CD4-positive, alpha-beta memory T cell (primary cell): Measurements from ENCODE around the gene ACTL8. TPM values are rescaled to one million over a fixed set of nuclear protein-coding genes. Genes with fewer than 3 reads are reported as not detected.
"Not testable (repeated sequence)": the region's sequence is repeated elsewhere in the genome, so short reads cannot be mapped to it uniquely, and the experiment has no call there.

Experiments
- CTCF ChIA-PET: fragments of 350-600 bp; sonication (Branson Sonifier 250); formaldehyde crosslinking; loops from one replicate; lab custom pipeline; 2021; ENCODE audit warnings: inconsistent platforms; ENCODE audit not compliant: partially characterized antibody; lab: Charles Lee
- POLR2A ChIA-PET: fragments of 350-600 bp; sonication (Branson Sonifier 250); formaldehyde crosslinking; loops from one replicate; lab custom pipeline; 2021; ENCODE audit not compliant: partially characterized antibody; lab: Charles Lee
- DNase-seq, 5 donors: peaks; one replicate each; pipeline versions ENCODE4 v3.0.0 to v3.0.0-alpha.2; 2020 to 2022; ENCODE audit warnings: mixed read lengths in 1 of 5
- H3K27ac ChIP-seq: one replicate; pipeline ENCODE4 v1.7.0; 2013; ENCODE audit warnings: low read depth, low read length
- H3K27me3 ChIP-seq: 2 replicates; pipeline ENCODE4 v1.7.0; 2013; ENCODE audit warnings: mild to moderate bottlenecking, low read length, moderate library complexity; ENCODE audit not compliant: insufficient read depth
- H3K36me3 ChIP-seq: 2 replicates; pipeline ENCODE4 v1.7.0; 2013; ENCODE audit warnings: mild to moderate bottlenecking, low read length, moderate library complexity; ENCODE audit not compliant: insufficient read depth
- H3K4me1 ChIP-seq: 2 replicates; pipeline ENCODE4 v1.7.0; 2013; ENCODE audit warnings: mild to moderate bottlenecking, low read length, moderate library complexity; ENCODE audit not compliant: insufficient read depth
- H3K4me3 ChIP-seq, 2 donors: one replicate each; pipeline ENCODE4 v1.7.0; 2013; ENCODE audit warnings: low read length in 2 of 2, mild to moderate bottlenecking in 1 of 2
- H3K9me3 ChIP-seq, 2 donors: one replicate each; pipeline ENCODE4 v1.7.0; 2013; ENCODE audit warnings: low read length in 2 of 2, control low read depth in 1 of 2; ENCODE audit not compliant: control insufficient read depth in 1 of 2
- H3K27ac Mint-ChIP-seq, 7 donors: one replicate each; pipeline ENCODE4 v1.8.0; 2020 to 2021; ENCODE audit warnings: mixed read lengths in 7 of 7, mild to moderate bottlenecking in 6 of 7, inconsistent platforms in 3 of 7, moderate library complexity in 3 of 7
- H3K27me3 Mint-ChIP-seq, 2 donors: one replicate each; pipeline ENCODE4 v1.8.0; 2020 to 2021; ENCODE audit warnings: mixed read lengths in 2 of 2
- H3K36me3 Mint-ChIP-seq, 2 donors: one replicate each; pipeline ENCODE4 v1.8.0; 2020 to 2021; ENCODE audit warnings: mixed read lengths in 2 of 2, inconsistent platforms in 1 of 2, mild to moderate bottlenecking in 1 of 2
- H3K4me1 Mint-ChIP-seq, 4 donors: one replicate each; pipeline ENCODE4 v1.8.0; 2020 to 2021; ENCODE audit warnings: mixed read lengths in 4 of 4, mild to moderate bottlenecking in 1 of 4
- H3K4me3 Mint-ChIP-seq, 8 donors: one replicate each; pipeline ENCODE4 v1.8.0; 2020 to 2021; ENCODE audit warnings: mixed read lengths in 8 of 8, mild to moderate bottlenecking in 7 of 8, moderate library complexity in 6 of 8, inconsistent platforms in 3 of 8
- H3K9me3 Mint-ChIP-seq, 8 donors: one replicate each; pipeline ENCODE4 v1.8.0; 2020 to 2021; ENCODE audit warnings: mixed read lengths in 8 of 8, mild to moderate bottlenecking in 5 of 8, inconsistent platforms in 3 of 8, moderate library complexity in 1 of 8
- intact Hi-C: fragments of 100-400 bp; cut with micrococcal nuclease; formaldehyde crosslinking; loops from one replicate; pipeline ENCODE4 v1.15.1; 2023
- polyA plus RNA-seq, 2 donors: library from polyadenylated mRNA; unstranded; fragments of 300-500 nt; fragmentation: Illumina TruSeq; gene quantifications; one replicate each; pipeline ENCODE4 v1.2.3, GENCODE V29; 2021
- total RNA-seq, 2 experiments: library from RNA; stranded (reverse); gene quantifications; one replicate each; pipeline ENCODE4 v1.2.3, GENCODE V29; 2021

The ACTL8 gene
- total and polyA plus RNA-seq, 4 experiments from 2014 or later: not detected

GRCh38 chr1:17743925-17744324 lies 11.2 kb upstream of the ACTL8 start:
- Histone ChIP-seq H3K27me3 (no peaks in the 10 kb centered on the region), H3K27ac (no peak overlapping the region), H3K4me3 (no peak overlapping the region), H3K4me1 (no peaks in the 10 kb centered on the region), H3K36me3 (no peaks in the 10 kb centered on the region), H3K9me3 (no peaks in the 10 kb centered on the region)
- POLR2A ChIA-PET: no interaction called here
- no peaks in the 10 kb centered on the region for H3K36me3 Mint-ChIP-seq
- CTCF ChIA-PET: no interaction called here
- DNase-seq: no peak
- no peak overlapping the region for H3K27ac Mint-ChIP-seq
- peaks cover 0 to 8% (median 0%) of the 10 kb centered on the region in 8 donors for H3K9me3 Mint-ChIP-seq
- intact Hi-C loops: no loop called here
- peaks cover 8 to 11% of the 10 kb centered on the region in 2 donors for H3K27me3 Mint-ChIP-seq
- H3K4me1 Mint-ChIP-seq: no peaks in the 10 kb centered on the region
- no peak overlapping the region for H3K4me3 Mint-ChIP-seq

- ChIA-PET POLR2A (no interaction called here), CTCF (no interaction called here)
- Mint-ChIP-seq H3K36me3 (no peaks in the 10 kb centered on the region), H3K4me3 (no peak overlapping the region), H3K4me1 (no peaks in the 10 kb centered on the region), H3K9me3 (peaks cover 0 to 8% (median under 1%) of the 10 kb centered on the region in 8 donors), H3K27me3 (peaks cover 8 to 11% of the 10 kb centered on the region in 2 donors), H3K27ac (no peak overlapping the region)
- Histone ChIP-seq H3K4me1 (no peaks in the 10 kb centered on the region), H3K9me3 (no peaks in the 10 kb centered on the region), H3K27ac (no peak overlapping the region), H3K4me3 (no peak overlapping the region), H3K27me3 (no peaks in the 10 kb centered on the region), H3K36me3 (no peaks in the 10 kb centered on the region)
- intact Hi-C loops: no loop called here
- DNase-seq: no peak
These were observed 10.3 kb upstream of the ACTL8 start for GRCh38 chr1:17744666-17745478.

GRCh38 chr1:17745479-17745955 lies 9.6 kb upstream of the ACTL8 start:
- no peak overlapping the region for H3K4me3 ChIP-seq
- no peaks in the 10 kb centered on the region for H3K27me3 ChIP-seq
- ChIA-PET CTCF (no interaction called here), POLR2A (no interaction called here)
- no peaks in the 10 kb centered on the region for H3K36me3 ChIP-seq
- no peaks in the 10 kb centered on the region for H3K9me3 ChIP-seq
- H3K4me3 Mint-ChIP-seq: no peak overlapping the region
- peaks cover 8 to 10% of the 10 kb centered on the region in 2 donors for H3K27me3 Mint-ChIP-seq
- H3K36me3 Mint-ChIP-seq: peaks cover 0 to 3% of the 10 kb centered on the region in 2 donors
- no peaks in the 10 kb centered on the region for H3K4me1 ChIP-seq
- intact Hi-C loops: no loop called here
- H3K27ac Mint-ChIP-seq: no peak overlapping the region
- peaks cover 0 to 8% (median 2%) of the 10 kb centered on the region in 8 donors for H3K9me3 Mint-ChIP-seq
- H3K4me1 Mint-ChIP-seq: no peaks in the 10 kb centered on the region
- no peak overlapping the region for H3K27ac ChIP-seq
- no peak for DNase-seq

GRCh38 chr1:17746281-17746680 lies 8.9 kb upstream of the ACTL8 start:
- POLR2A ChIA-PET, DNase-seq, H3K9me3 ChIP-seq: not testable (repeated sequence)

GRCh38 chr1:17746920-17747319 lies 8.2 kb upstream of the ACTL8 start:
- no peaks in the 10 kb centered on the region for H3K27me3 ChIP-seq
- no peak overlapping the region for H3K4me3 Mint-ChIP-seq
- no peaks in the 10 kb centered on the region for H3K36me3 ChIP-seq
- no peak overlapping the region for H3K27ac Mint-ChIP-seq
- H3K4me3 ChIP-seq: no peak overlapping the region
- no peak overlapping the region for H3K27ac ChIP-seq
- peaks cover 0 to 3% of the 10 kb centered on the region in 2 donors for H3K36me3 Mint-ChIP-seq
- H3K4me1 Mint-ChIP-seq: no peaks in the 10 kb centered on the region
- DNase-seq: no peak
- H3K9me3 Mint-ChIP-seq: peaks cover 0 to 8% (median 2%) of the 10 kb centered on the region in 8 donors
- peaks cover 3 to 5% of the 10 kb centered on the region in 2 donors for H3K27me3 Mint-ChIP-seq
- intact Hi-C loops: no loop called here
- POLR2A ChIA-PET: no interaction called here
- no peaks in the 10 kb centered on the region for H3K9me3 ChIP-seq
- H3K4me1 ChIP-seq: no peaks in the 10 kb centered on the region
- CTCF ChIA-PET: no interaction called here

More at GRCh38 chr1:17746281-17746680, 8.9 kb upstream of the ACTL8 start:
- H3K9me3 Mint-ChIP-seq, H3K27ac Mint-ChIP-seq, H3K4me3 Mint-ChIP-seq, H3K4me3 ChIP-seq, H3K4me1 ChIP-seq, H3K4me1 Mint-ChIP-seq, intact Hi-C loops, H3K36me3 Mint-ChIP-seq, H3K27me3 Mint-ChIP-seq, H3K36me3 ChIP-seq, H3K27ac ChIP-seq, H3K27me3 ChIP-seq, CTCF ChIA-PET: not testable (repeated sequence)

- Mint-ChIP-seq H3K4me3 (peak overlapping the region in 1 of 8 donors; percentile 32), H3K27ac (no peak overlapping the region), H3K4me1 (no peaks in the 10 kb centered on the region), H3K36me3 (peaks cover 0 to 6% of the 10 kb centered on the region in 2 donors), H3K9me3 (peaks cover 0 to 32% (median 25%) of the 10 kb centered on the region in 8 donors), H3K27me3 (peaks cover 0 to 4% of the 10 kb centered on the region in 2 donors)
- Histone ChIP-seq H3K27me3 (no peaks in the 10 kb centered on the region), H3K36me3 (no peaks in the 10 kb centered on the region), H3K4me3 (no peak overlapping the region), H3K27ac (no peak overlapping the region), H3K9me3 (peaks cover 0 to 12% of the 10 kb centered on the region in 2 donors), H3K4me1 (no peaks in the 10 kb centered on the region)
- intact Hi-C loops: no loop called here
- DNase-seq: no peak
- CTCF ChIA-PET: no interaction called here
- POLR2A ChIA-PET: no interaction called here
These were observed 4.8 kb upstream of the ACTL8 start for GRCh38 chr1:17750333-17750732.

GRCh38 chr1:17752356-17752755 lies 2.8 kb upstream of the ACTL8 start:
- peaks cover 0 to 4% of the 10 kb centered on the region in 2 donors for H3K27me3 Mint-ChIP-seq
- H3K4me1 ChIP-seq: no peaks in the 10 kb centered on the region
- intact Hi-C loops: no loop called here
- ChIA-PET POLR2A (no interaction called here), CTCF (no interaction called here)
- H3K27me3 ChIP-seq: no peaks in the 10 kb centered on the region
- peaks cover 0 to 10% of the 10 kb centered on the region in 2 donors for H3K36me3 Mint-ChIP-seq
- H3K9me3 ChIP-seq: peaks cover 0 to 17% of the 10 kb centered on the region in 2 donors
- H3K9me3 Mint-ChIP-seq: peaks cover 0 to 45% (median 40%) of the 10 kb centered on the region in 8 donors
- H3K36me3 ChIP-seq: no peaks in the 10 kb centered on the region
- H3K4me3 Mint-ChIP-seq: no peak overlapping the region
- H3K4me3 ChIP-seq: no peak overlapping the region
- H3K4me1 Mint-ChIP-seq: no peaks in the 10 kb centered on the region
- no peak overlapping the region for H3K27ac ChIP-seq
- DNase-seq: no peak
- no peak overlapping the region for H3K27ac Mint-ChIP-seq
